ENCODE results near the gene OR1F1. TPM values are rescaled to one million over a fixed set of nuclear protein-coding genes. Genes with fewer than 3 reads are reported as not detected.
"Not testable (repeated sequence)": the region's sequence is repeated elsewhere in the genome, so short reads cannot be mapped to it uniquely, and the experiment has no call there.

The OR1F1 gene
- total RNA-seq, 1 donor from 2014 or later, result not detected

DNA sequence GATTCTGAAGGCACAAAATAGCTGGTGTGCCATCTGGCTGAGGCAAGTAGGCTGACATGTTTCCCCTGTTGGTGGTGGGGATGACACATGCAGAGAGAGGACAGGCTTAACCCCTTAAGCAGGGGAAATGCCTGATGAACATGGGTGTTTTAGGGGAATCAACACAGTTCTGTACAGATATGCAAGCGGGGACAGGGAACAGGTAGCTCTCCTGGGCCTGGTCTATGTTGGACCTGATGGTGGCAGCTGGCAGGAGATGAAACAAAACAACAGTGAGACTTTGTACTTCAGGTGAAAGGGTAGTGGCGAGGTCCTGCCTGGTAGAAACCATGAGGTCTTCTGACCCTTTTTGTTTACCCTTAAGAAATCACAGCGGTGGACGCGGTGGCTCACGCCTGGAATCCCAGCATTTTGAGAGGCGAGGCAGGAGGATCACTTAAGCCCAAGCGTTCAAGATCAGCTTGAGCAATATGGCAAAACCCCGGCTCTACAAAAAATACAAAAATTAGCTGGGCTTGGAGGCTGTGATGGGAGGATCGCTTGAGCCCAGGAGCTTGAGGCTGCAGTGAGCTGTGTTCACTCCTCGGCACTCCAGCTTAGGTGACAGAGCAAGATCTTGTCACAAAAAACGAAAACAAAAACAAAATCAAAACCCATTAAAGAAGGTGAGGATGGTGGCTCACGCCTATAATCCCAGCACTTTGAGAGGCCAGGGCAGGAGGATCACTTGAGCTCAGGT is 10.5 kb downstream of the OR1F1 start:
- no peak for TF ChIP-seq POLR2AphosphoS5 (IDR thresholded peaks at IDR 0.05; ENCODE audit: insufficient read depth in 1 of 2, low read depth in 1 of 2)
- TF ChIP-seq, protein P1, sequence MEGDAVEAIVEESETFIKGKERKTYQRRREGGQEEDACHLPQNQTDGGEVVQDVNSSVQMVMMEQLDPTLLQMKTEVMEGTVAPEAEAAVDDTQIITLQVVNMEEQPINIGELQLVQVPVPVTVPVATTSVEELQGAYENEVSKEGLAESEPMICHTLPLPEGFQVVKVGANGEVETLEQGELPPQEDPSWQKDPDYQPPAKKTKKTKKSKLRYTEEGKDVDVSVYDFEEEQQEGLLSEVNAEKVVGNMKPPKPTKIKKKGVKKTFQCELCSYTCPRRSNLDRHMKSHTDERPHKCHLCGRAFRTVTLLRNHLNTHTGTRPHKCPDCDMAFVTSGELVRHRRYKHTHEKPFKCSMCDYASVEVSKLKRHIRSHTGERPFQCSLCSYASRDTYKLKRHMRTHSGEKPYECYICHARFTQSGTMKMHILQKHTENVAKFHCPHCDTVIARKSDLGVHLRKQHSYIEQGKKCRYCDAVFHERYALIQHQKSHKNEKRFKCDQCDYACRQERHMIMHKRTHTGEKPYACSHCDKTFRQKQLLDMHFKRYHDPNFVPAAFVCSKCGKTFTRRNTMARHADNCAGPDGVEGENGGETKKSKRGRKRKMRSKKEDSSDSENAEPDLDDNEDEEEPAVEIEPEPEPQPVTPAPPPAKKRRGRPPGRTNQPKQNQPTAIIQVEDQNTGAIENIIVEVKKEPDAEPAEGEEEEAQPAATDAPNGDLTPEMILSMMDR (IDR thresholded peaks at IDR 0.05), result no peak
- no peak for TF ChIP-seq POLR2A (IDR thresholded peaks at IDR 0.05)
- intact Hi-C loops (cut with DNase I), result no loop called here
- Histone ChIP-seq H3K9me3 (no peaks in the 10 kb centered on the region), H3K27ac (no peak overlapping the region), H3K4me1 (no peaks in the 10 kb centered on the region), H3K4me3 (no peak overlapping the region), H3K36me3 (no peaks in the 10 kb centered on the region), H3K27me3 (peaks cover 3% of the 10 kb centered on the region)
- no peak for DNase-seq (ENCODE audit: extremely low spot score in 2 of 2)

DNA sequence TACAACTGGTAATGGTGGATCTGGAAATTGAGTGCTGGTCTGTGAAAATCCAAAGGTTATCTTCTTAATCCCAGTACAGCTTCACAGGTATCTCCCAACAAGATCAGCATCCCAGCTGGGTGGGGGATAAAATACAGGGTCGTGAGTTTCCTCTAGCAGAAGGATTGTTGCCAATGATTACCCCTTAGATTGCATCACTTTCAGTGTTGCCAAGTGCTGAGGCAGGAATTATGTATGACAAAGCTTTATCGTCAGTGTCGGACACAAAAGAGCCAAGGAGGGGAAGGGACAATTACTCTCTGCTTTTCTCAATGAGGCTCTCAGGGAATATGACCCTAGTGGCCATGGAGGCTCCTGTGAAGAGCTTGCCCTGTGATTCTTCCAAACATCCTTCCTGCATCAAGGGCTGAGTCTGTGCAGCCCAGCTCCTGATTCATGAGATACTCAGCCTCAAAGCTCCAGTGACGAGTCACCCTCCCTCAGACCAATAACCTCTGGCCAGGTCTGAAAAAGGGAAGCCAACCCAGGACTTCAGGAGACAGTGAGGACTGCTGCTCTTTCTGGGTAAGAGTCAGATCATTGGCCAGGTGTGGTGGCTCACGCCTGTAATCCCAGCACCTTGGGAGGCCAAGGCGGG is 15.0 kb downstream of the OR1F1 start:
- Histone ChIP-seq H3K27me3 (no peaks in the 10 kb centered on the region), H3K27ac (no peak overlapping the region), H3K4me1 (no peaks in the 10 kb centered on the region), H3K9me3 (peaks cover 10% of the 10 kb centered on the region), H3K4me3 (no peak overlapping the region), H3K36me3 (no peaks in the 10 kb centered on the region)
- intact Hi-C loops (cut with DNase I), result no loop called here
- TF ChIP-seq POLR2AphosphoS5 (IDR thresholded peaks at IDR 0.05; ENCODE audit: insufficient read depth in 1 of 2, low read depth in 1 of 2), result no peak
- TF ChIP-seq, protein P1 (IDR thresholded peaks at IDR 0.05), result no peak
- TF ChIP-seq POLR2A (IDR thresholded peaks at IDR 0.05), result no peak
- DNase-seq (ENCODE audit: extremely low spot score in 2 of 2), result no peak

DNA sequence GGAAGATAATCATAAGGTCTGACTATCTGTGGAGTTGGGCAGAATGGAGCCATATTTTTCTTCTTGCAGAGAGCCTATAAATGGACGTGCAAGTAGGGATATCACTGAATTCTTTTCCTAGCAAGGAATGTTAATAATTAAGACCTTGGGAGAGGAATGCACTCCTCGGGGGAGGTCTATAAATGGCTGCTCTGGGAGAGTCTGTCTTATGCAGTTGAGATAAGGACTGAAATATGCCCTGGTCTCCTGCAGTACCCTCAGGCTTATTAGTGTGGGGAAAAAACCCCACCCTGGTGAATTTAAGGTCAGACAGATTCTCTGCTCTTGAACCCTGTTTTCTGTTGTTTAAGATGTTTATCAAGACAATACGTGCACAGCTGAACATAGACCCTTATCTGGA is 17.9 kb downstream of the OR1F1 start:
- intact Hi-C loops (cut with DNase I); H3K36me3 ChIP-seq; DNase-seq (ENCODE audit: extremely low spot score in 2 of 2); H3K4me3 ChIP-seq; H3K4me1 ChIP-seq; H3K27me3 ChIP-seq; H3K27ac ChIP-seq; H3K9me3 ChIP-seq: not testable (repeated sequence)

DNA sequence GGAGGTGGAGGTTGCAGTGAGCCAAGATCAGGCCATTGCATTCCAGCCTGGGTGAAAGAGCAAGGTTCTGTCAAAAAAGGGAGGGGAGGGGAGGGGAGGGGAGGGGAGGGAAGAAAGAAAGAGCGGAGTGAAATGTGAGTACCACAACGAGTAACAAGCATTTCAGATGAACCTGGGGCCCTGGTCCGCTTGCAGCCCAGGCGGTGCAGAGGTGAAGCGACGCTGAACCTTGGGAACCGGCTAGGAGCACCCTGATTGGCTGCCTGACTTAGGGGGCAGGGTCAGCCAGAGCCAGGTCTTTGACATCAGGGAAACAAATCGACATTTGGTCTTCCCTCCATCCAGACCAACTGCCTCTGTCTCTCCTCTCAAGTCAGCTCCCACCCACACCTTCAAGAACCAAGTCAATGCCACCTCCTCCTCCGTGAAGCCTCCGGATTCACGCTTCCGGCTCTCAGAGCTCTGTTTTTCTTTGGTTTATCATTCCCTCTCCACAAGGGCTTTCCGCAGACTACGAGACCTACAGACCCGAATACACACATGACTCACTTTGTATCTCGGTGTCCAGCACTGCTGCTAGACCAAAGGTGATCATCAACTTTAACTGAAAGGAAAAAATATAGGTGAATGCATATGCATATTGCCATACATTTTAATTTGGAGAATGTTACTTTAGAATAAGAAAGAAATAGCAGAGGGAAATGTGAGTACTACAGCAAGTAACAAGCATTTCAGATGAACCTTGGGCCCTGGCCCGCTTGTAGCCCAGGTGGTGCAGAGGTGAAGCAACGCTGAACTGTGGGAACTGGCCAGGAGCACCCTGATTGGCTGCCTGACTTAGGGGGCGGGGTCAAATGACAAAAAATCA is 19.3 kb downstream of the OR1F1 start:
- Histone ChIP-seq H3K27me3 (no peaks in the 10 kb centered on the region), H3K36me3 (no peaks in the 10 kb centered on the region)
- intact Hi-C loops (cut with DNase I), result no loop called here

DNA sequence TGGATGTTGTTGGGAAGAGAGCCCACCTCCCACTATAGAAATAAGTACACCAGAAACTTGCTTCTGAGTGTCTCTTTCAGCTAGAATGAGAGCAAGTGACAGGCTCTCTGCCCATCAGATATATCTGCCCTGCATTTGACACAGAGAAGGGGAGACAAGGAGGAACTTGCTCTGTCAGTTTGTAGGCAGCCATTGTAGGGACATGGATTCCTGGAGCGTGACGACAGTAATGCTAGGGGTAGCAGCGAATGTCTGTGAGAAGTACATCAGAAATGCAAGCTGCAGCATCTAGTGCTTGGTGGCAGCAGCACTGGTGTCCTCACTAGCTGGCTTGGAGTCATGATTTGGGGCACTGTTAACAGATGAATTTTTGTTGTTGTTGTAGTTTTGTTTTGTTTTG is 24.0 kb downstream of the OR1F1 start:
- TF ChIP-seq, protein P1 (IDR thresholded peaks at IDR 0.05), result no peak
- TF ChIP-seq POLR2A (IDR thresholded peaks at IDR 0.05) (no peak), POLR2AphosphoS5 (IDR thresholded peaks at IDR 0.05; ENCODE audit: insufficient read depth in 1 of 2, low read depth in 1 of 2) (no peak)
- Histone ChIP-seq H3K9me3 (no peaks in the 10 kb centered on the region), H3K27me3 (no peaks in the 10 kb centered on the region), H3K4me3 (no peak overlapping the region), H3K27ac (no peak overlapping the region), H3K36me3 (no peaks in the 10 kb centered on the region), H3K4me1 (no peaks in the 10 kb centered on the region)
- intact Hi-C loops (cut with DNase I), result no loop called here
- DNase-seq (ENCODE audit: extremely low spot score in 2 of 2), result no peak

More for the DNA sequence above, 19.3 kb downstream of the OR1F1 start:
- Histone ChIP-seq H3K27ac (no peak overlapping the region), H3K4me1 (no peaks in the 10 kb centered on the region), H3K4me3 (no peak overlapping the region), H3K9me3 (peaks cover 10% of the 10 kb centered on the region)
- no peak for DNase-seq (ENCODE audit: extremely low spot score in 2 of 2)
- TF ChIP-seq, protein P1 (IDR thresholded peaks at IDR 0.05), result no peak
- TF ChIP-seq POLR2AphosphoS5 (IDR thresholded peaks at IDR 0.05; ENCODE audit: insufficient read depth in 1 of 2, low read depth in 1 of 2) (no peak), POLR2A (IDR thresholded peaks at IDR 0.05) (no peak)
